Cardiac fibroblast (primary cell): ENCODE results near the gene GZF1.

Experiments used
- DNase-seq, 2 donors: peaks; one replicate each; pipeline versions ENCODE4 v3.0.0 to v3.0.0-alpha.2; 2010; ENCODE audit warnings: low read depth in 2 of 2
- H3K4me3 ChIP-seq, 2 donors: replicated peaks in 1 of 2; 1 replicate in 1 of 2; 2 replicates in 1 of 2; pipeline ENCODE4 v1.5.1; 2011; ENCODE audit warnings: low read depth in 2 of 2, low read length in 2 of 2, mild to moderate bottlenecking in 2 of 2, moderate library complexity in 1 of 2
- TF ChIP-seq, protein P1 (sequence below): IDR thresholded peaks from one replicate; pipeline ENCODE4 v1.5.1; 2011; ENCODE audit warnings: low read depth, mild to moderate bottlenecking, low read length, inconsistent platforms

GZF1 gene

DNA sequence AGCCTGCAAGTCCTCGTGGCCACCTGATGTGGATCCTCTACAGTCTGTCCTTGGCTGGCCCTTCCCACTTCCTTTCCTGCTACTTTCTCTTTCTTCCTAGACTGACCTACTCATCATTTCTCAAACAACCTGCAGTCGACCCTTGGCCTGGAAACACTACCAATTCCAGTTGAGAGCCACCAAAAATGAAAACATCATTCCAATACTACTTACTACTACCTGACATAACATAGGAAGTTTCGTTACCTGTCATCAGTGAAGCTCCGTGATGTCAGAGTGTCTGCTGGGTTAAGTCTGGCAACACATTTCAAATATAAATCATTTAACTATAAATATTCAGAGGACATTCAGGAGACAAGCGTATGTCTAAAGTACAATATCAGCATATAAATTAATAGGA is 13.8 kb downstream of the GZF1 start:
- no peak overlapping the region for H3K4me3 ChIP-seq
- no peak for DNase-seq
- TF ChIP-seq, protein P1, sequence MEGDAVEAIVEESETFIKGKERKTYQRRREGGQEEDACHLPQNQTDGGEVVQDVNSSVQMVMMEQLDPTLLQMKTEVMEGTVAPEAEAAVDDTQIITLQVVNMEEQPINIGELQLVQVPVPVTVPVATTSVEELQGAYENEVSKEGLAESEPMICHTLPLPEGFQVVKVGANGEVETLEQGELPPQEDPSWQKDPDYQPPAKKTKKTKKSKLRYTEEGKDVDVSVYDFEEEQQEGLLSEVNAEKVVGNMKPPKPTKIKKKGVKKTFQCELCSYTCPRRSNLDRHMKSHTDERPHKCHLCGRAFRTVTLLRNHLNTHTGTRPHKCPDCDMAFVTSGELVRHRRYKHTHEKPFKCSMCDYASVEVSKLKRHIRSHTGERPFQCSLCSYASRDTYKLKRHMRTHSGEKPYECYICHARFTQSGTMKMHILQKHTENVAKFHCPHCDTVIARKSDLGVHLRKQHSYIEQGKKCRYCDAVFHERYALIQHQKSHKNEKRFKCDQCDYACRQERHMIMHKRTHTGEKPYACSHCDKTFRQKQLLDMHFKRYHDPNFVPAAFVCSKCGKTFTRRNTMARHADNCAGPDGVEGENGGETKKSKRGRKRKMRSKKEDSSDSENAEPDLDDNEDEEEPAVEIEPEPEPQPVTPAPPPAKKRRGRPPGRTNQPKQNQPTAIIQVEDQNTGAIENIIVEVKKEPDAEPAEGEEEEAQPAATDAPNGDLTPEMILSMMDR: no peak

DNA sequence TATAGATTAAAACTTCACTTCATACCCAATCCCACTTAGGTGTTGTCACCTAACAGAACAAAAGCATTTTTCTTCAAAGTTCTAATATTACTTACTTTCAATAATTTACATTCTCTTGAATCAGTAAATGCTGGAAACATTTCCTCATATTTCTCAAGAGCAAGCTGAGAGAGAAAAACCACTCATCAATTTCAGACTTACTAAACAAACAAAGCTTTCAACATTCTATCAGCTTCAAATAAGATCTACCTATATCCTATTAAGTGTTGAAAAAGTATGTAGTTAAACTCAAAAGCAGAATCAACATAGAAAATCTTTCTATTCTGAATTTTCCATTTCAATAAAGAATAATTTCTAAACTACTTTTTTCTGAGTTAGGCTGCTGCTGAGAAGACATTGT is 17.8 kb downstream of the GZF1 start:
- TF ChIP-seq, protein P1: no peak
- no peak overlapping the region for H3K4me3 ChIP-seq
- no peak for DNase-seq

- H3K4me3 ChIP-seq: no peak overlapping the region
- TF ChIP-seq, protein P1: no peak
- no peak for DNase-seq
These were observed 19.9 kb downstream of the GZF1 start for GRCh38 chr20:23381876-23382275.

GRCh38 chr20:23386304-23387117 is 24.5 kb downstream of the GZF1 start:
- no peak overlapping the region for H3K4me3 ChIP-seq
- TF ChIP-seq, protein P1: no peak
- DNase-seq: no peak

GRCh38 chr20:23387118-23387443 is 25.1 kb downstream of the GZF1 start:
- no peak for DNase-seq
- H3K4me3 ChIP-seq: no peak overlapping the region
- TF ChIP-seq, protein P1: no peak

GRCh38 chr20:23390091-23390774 is 28.3 kb downstream of the GZF1 start:
- DNase-seq: no peak
- H3K4me3 ChIP-seq: no peak overlapping the region
- TF ChIP-seq, protein P1: no peak
